OCI-M2 (cell line): Measurements from ENCODE around the gene ROBO1.
"Not testable (repeated sequence)": the region's sequence is repeated elsewhere in the genome, so short reads cannot be mapped to it uniquely, and the experiment has no call there.

Experiments
- DNase-seq: peaks from one replicate; lab custom pipeline; 2025; ENCODE audit not compliant: unreplicated experiment; lab: John Stamatoyannopoulos, UW

The ROBO1 gene

GRCh38 chr3:79558943-79559342, 208.9 kb downstream of the ROBO1 start:
- no peak for DNase-seq

- DNase-seq = no peak
Observed at GRCh38 chr3:79555655-79556054, 212.1 kb downstream of the ROBO1 start.

- no peak for DNase-seq
Observed at GRCh38 chr3:79551997-79552396, 215.8 kb downstream of the ROBO1 start.

GRCh38 chr3:79551321-79551892, 216.4 kb downstream of the ROBO1 start:
- DNase-seq = no peak

- DNase-seq = no peak
Observed at GRCh38 chr3:79543218-79543982, 224.4 kb downstream of the ROBO1 start.

GRCh38 chr3:79534727-79535126, 233.1 kb downstream of the ROBO1 start:
- DNase-seq = no peak

GRCh38 chr3:79531566-79532295, 236.1 kb downstream of the ROBO1 start:
- no peak for DNase-seq

- DNase-seq = no peak
Observed at GRCh38 chr3:79521221-79521848, 246.5 kb downstream of the ROBO1 start.

GRCh38 chr3:79517766-79518413, 249.9 kb downstream of the ROBO1 start:
- no peak for DNase-seq

GRCh38 chr3:79516795-79517194, 251.0 kb downstream of the ROBO1 start:
- DNase-seq = no peak

- no peak for DNase-seq
Observed at GRCh38 chr3:79515072-79515471, 252.7 kb downstream of the ROBO1 start.

GRCh38 chr3:79514069-79514468, 253.7 kb downstream of the ROBO1 start:
- no peak for DNase-seq

GRCh38 chr3:79506751-79507150, 261.0 kb downstream of the ROBO1 start:
- DNase-seq = no peak

GRCh38 chr3:79502216-79502681, 265.5 kb downstream of the ROBO1 start:
- DNase-seq = not testable (repeated sequence)

- DNase-seq = no peak
Observed at GRCh38 chr3:79497447-79498111, 270.2 kb downstream of the ROBO1 start.

GRCh38 chr3:79491029-79491641, 276.7 kb downstream of the ROBO1 start:
- no peak for DNase-seq

- DNase-seq = no peak
Observed at GRCh38 chr3:79490165-79491028, 277.4 kb downstream of the ROBO1 start.

GRCh38 chr3:79488407-79488806, 279.4 kb downstream of the ROBO1 start:
- no peak for DNase-seq

- no peak for DNase-seq
Observed at GRCh38 chr3:79480746-79481145, 287.1 kb downstream of the ROBO1 start.
